T-helper 2 cell treated with Interferon-gamma antibody and Interleukin-4, amounts not matched to agents 5 μg/mL and 100 μg/mL, for 36 hours (primary cell): ENCODE data around the gene VWA5B2.
A peak's percentile ranks its signal among the peaks of the same experiment; 100 is the strongest.
"Not testable (repeated sequence)": the region's sequence is repeated elsewhere in the genome, so short reads cannot be mapped to it uniquely, and the experiment has no call there.

Experiments used
- DNase-seq: peaks from one replicate; pipeline ENCODE4 v3.0.0; 2021; ENCODE audit warnings: low spot score
- H3K27ac Mint-ChIP-seq: one replicate; pipeline ENCODE4 v1.8.0; 2021; ENCODE audit warnings: mild to moderate bottlenecking, mixed read lengths
- H3K27me3 Mint-ChIP-seq: one replicate; pipeline ENCODE4 v1.8.0; 2021; ENCODE audit warnings: low read depth, mixed read lengths
- H3K36me3 Mint-ChIP-seq: one replicate; pipeline ENCODE4 v1.8.0; 2021; ENCODE audit warnings: low read depth, mixed read lengths
- H3K4me1 Mint-ChIP-seq: one replicate; pipeline ENCODE4 v1.8.0; 2021; ENCODE audit warnings: low read depth, mixed read lengths
- H3K4me3 Mint-ChIP-seq: one replicate; pipeline ENCODE4 v1.8.0; 2022; ENCODE audit warnings: mild to moderate bottlenecking, moderate library complexity, mixed read lengths
- H3K9me3 Mint-ChIP-seq: one replicate; pipeline ENCODE4 v1.8.0; 2021; ENCODE audit warnings: mixed read lengths

Gene VWA5B2

DNA sequence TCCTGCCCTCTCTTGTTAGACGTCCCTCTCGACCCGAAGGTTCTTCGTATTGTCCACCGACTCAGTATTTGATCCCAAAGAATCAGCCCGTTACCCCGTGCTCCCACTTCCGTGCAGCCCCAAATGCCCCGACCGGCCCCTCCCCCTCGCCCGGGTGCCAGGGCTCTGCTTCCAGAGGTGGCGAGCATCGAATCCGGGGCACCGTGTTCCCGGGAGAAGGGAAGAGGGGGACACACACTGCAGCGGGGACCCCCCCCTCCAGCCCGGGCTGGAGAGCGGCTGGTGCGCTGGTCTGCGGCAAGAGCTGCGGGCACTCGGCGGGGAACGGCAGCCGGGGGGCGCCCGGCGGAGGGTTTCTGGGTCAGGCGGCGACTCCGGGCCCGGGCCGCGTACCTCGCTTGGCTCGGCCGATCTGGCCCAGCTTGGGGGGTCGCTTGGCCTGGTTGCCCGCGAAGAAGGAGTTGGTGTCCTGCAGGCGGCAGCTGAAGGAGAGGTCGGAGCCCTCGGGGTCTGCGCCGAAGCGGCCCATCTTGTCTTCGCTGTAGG lies 31.4 kb downstream of the VWA5B2 start:
- peaks cover 11% of the 10 kb centered on the region for H3K36me3 Mint-ChIP-seq
- peaks cover 14% of the 10 kb centered on the region for H3K4me1 Mint-ChIP-seq
- H3K27ac Mint-ChIP-seq = peak overlapping the region; percentile 57
- H3K4me3 Mint-ChIP-seq = peak overlapping the region; percentile 80
- H3K27me3 Mint-ChIP-seq = peaks cover 45% of the 10 kb centered on the region
- DNase-seq = no peak
- no peaks in the 10 kb centered on the region for H3K9me3 Mint-ChIP-seq

GRCh38 chr3:184261270-184261853 lies 32.0 kb downstream of the VWA5B2 start, which contains the start of gene CAMK2N2:
Gene CAMK2N2, minus strand, starts transcription at chr3:184261553. Its CDS starts 268 bp downstream, at chr3:184261285.
- Mint-ChIP-seq H3K27ac (peak within 1 kb of the TSS; percentile 57), H3K9me3 (no peaks in the 10 kb centered on the region), H3K27me3 (peaks cover 45% of the 10 kb centered on the region), H3K36me3 (peaks cover 11% of the 10 kb centered on the region), H3K4me1 (peaks cover 14% of the 10 kb centered on the region), H3K4me3 (peak within 1 kb of the TSS; percentile 87)
- DNase-seq = peak; percentile 58

GRCh38 chr3:184261854-184262763 lies 32.7 kb downstream of the VWA5B2 start:
- Mint-ChIP-seq H3K36me3 (peaks cover 11% of the 10 kb centered on the region), H3K27ac (peak overlapping the region; percentile 17), H3K4me1 (peaks cover 14% of the 10 kb centered on the region), H3K9me3 (no peaks in the 10 kb centered on the region), H3K4me3 (peak overlapping the region; percentile 87), H3K27me3 (peaks cover 46% of the 10 kb centered on the region)
- DNase-seq = no peak

GRCh38 chr3:184262764-184263179 lies 33.4 kb downstream of the VWA5B2 start:
- Mint-ChIP-seq H3K4me1 (peaks cover 14% of the 10 kb centered on the region), H3K9me3 (no peaks in the 10 kb centered on the region), H3K36me3 (peaks cover 11% of the 10 kb centered on the region), H3K4me3 (peak overlapping the region; percentile 66), H3K27me3 (peaks cover 50% of the 10 kb centered on the region), H3K27ac (no peak overlapping the region)
- DNase-seq = no peak

DNA sequence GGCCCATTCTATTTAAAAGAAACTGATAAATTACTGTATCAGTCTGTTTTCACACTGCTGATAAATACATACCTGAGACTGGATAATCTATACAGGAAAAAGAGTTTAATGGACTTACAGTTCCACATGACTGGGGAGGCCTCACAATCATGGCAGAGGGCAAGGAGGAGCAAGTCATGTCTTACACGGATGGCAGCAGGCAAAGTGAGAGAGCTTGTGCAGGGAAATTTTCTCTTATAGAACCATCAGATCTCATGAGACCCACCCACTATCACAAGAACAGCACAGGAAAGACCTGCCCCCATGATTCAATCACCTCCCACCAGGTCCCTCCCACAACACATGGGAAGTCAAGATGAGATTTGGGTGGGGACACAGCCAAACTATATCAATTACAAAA lies 37.9 kb downstream of the VWA5B2 start:
- not testable (repeated sequence) for H3K4me1 Mint-ChIP-seq

DNA sequence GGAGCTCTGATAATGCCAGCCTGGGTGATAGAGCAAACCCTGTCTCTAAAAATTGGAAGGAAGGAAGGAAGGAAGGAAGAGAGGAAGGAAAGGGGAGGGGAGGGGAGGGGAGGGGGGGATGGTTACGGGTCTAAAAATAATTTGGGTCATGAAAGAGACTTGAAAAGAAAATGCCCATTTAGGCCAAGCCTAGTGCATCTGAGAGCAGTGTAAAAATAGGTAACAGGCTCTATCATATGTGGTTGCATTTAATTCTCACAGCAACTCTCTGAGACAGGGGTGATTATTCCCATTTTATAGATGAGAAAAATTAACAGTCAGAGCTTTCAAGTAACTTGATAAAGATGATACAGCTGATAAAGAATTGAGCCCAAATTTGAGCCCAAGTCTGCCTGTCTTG lies 42.9 kb downstream of the VWA5B2 start:
- peaks cover 44% of the 10 kb centered on the region for H3K27me3 Mint-ChIP-seq
- DNase-seq = no peak

More for the DNA sequence above, 37.9 kb downstream of the VWA5B2 start:
- H3K27ac Mint-ChIP-seq, H3K9me3 Mint-ChIP-seq, H3K36me3 Mint-ChIP-seq, H3K4me3 Mint-ChIP-seq, DNase-seq: not testable (repeated sequence)
- peaks cover 35% of the 10 kb centered on the region for H3K27me3 Mint-ChIP-seq

DNA sequence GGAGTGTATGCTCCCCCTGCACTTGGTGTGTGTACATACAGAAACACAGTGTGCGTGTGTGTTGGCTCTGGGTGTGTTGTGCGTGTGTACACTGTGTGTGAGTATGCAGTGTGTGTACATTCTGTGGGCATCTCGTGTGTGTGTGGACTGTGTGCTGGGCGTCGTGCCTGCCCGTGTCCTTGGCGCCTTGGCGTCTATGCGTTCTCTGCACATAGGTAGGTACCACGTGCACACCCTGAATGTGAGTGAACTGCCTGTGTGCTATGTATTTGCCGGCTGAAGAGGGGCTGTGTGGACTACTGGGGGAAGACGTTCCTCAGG lies 46.0 kb downstream of the VWA5B2 start:
- no peak overlapping the region for H3K27ac Mint-ChIP-seq
- no peak for DNase-seq
- no peaks in the 10 kb centered on the region for H3K4me1 Mint-ChIP-seq
- no peaks in the 10 kb centered on the region for H3K9me3 Mint-ChIP-seq
- peaks cover 51% of the 10 kb centered on the region for H3K27me3 Mint-ChIP-seq
- H3K36me3 Mint-ChIP-seq = no peaks in the 10 kb centered on the region
- H3K4me3 Mint-ChIP-seq = no peak overlapping the region

More for the DNA sequence above, 42.9 kb downstream of the VWA5B2 start:
- Mint-ChIP-seq H3K4me1 (no peaks in the 10 kb centered on the region), H3K27ac (no peak overlapping the region), H3K4me3 (no peak overlapping the region), H3K36me3 (no peaks in the 10 kb centered on the region), H3K9me3 (no peaks in the 10 kb centered on the region)

GRCh38 chr3:184275961-184276910 lies 46.9 kb downstream of the VWA5B2 start, which contains the start of gene ECE2:
Gene ECE2, plus strand, starts transcription at chr3:184276022. Its CDS starts 132 bp downstream, at chr3:184276154.
- Mint-ChIP-seq H3K27ac (no peak within 1 kb of the TSS), H3K4me3 (no peak within 1 kb of the TSS), H3K9me3 (no peaks in the 10 kb centered on the region), H3K27me3 (peaks cover 52% of the 10 kb centered on the region), H3K4me1 (no peaks in the 10 kb centered on the region), H3K36me3 (no peaks in the 10 kb centered on the region)
- DNase-seq = no peak

DNA sequence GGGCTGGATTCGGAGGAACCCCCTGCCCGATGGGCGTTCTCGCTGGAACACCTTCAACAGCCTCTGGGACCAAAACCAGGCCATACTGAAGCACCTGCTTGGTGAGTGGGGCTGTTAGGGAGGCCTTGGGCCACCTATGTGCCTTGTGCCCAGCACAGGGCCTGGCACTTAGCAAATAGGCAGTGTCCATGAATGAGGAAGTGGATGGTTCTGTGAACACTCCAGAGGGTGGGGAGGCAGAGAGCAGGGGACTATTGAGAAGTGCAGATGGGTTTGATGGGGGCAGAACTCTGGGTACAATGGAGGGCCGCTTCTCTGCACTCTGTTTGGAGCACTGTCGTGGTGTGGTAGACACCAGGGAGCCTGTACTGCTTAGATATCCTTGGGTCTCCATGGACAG lies 48.0 kb downstream of the VWA5B2 start:
- Mint-ChIP-seq H3K9me3 (no peaks in the 10 kb centered on the region), H3K36me3 (no peaks in the 10 kb centered on the region), H3K27me3 (peaks cover 45% of the 10 kb centered on the region), H3K27ac (no peak overlapping the region), H3K4me1 (no peaks in the 10 kb centered on the region), H3K4me3 (no peak overlapping the region)
- no peak for DNase-seq

- peaks cover 11% of the 10 kb centered on the region for H3K27me3 Mint-ChIP-seq
These were observed 53.6 kb downstream of the VWA5B2 start for GRCh38 chr3:184282941-184283340.

GRCh38 chr3:184283681-184284080 lies 54.3 kb downstream of the VWA5B2 start:
- H3K9me3 Mint-ChIP-seq = no peaks in the 10 kb centered on the region
- no peaks in the 10 kb centered on the region for H3K4me1 Mint-ChIP-seq
- no peak for DNase-seq
- H3K4me3 Mint-ChIP-seq = no peak overlapping the region
- H3K36me3 Mint-ChIP-seq = no peaks in the 10 kb centered on the region
- H3K27ac Mint-ChIP-seq = no peak overlapping the region
- H3K27me3 Mint-ChIP-seq = peaks cover 10% of the 10 kb centered on the region

More at GRCh38 chr3:184282941-184283340, 53.6 kb downstream of the VWA5B2 start:
- no peak for DNase-seq
- Mint-ChIP-seq H3K9me3 (no peaks in the 10 kb centered on the region), H3K4me1 (no peaks in the 10 kb centered on the region), H3K36me3 (no peaks in the 10 kb centered on the region), H3K4me3 (no peak overlapping the region), H3K27ac (no peak overlapping the region)

DNA sequence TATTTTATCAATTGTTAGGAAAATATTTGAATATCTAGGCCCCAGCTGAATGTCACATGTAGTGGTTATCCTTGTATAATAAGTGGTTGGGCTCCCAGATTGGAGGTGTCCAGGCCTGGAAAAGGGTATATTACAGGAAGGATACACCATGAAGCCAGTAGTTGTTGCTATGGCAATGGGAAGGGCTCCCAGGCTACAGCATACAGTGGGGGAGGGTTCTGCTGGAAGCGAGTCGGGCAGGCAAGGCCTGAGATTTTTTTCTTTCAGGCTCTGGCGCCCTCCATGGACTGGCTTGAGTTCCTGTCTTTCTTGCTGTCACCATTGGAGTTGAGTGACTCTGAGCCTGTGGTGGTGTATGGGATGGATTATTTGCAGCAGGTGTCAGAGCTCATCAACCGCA lies 55.3 kb downstream of the VWA5B2 start:
- H3K4me3 Mint-ChIP-seq = no peak overlapping the region
- H3K27ac Mint-ChIP-seq = no peak overlapping the region
- H3K4me1 Mint-ChIP-seq = peaks cover 4% of the 10 kb centered on the region
- no peaks in the 10 kb centered on the region for H3K36me3 Mint-ChIP-seq
- H3K27me3 Mint-ChIP-seq = peaks cover 5% of the 10 kb centered on the region
- H3K9me3 Mint-ChIP-seq = no peaks in the 10 kb centered on the region
- peak; percentile 8 for DNase-seq

GRCh38 chr3:184289426-184289938 lies 60.1 kb downstream of the VWA5B2 start:
- Mint-ChIP-seq H3K36me3 (no peaks in the 10 kb centered on the region), H3K27ac (peak overlapping the region; percentile 36), H3K9me3 (no peaks in the 10 kb centered on the region), H3K4me1 (peaks cover 4% of the 10 kb centered on the region), H3K27me3 (peaks cover 2% of the 10 kb centered on the region), H3K4me3 (no peak overlapping the region)
- peak; percentile 44 for DNase-seq
